ENCODE data around the gene ASCL2. TPM values are rescaled to one million over a fixed set of nuclear protein-coding genes. Genes with fewer than 3 reads are reported as not detected.

The ASCL2 gene
- total RNA-seq, 2 donors from 2014 or later, result 3.0 TPM; not detected in 1

- TF ChIP-seq POLR2A (IDR thresholded peaks at IDR 0.05) (no peak), CTCF (IDR thresholded peaks at IDR 0.05) (no peak)
- no peaks in the 10 kb centered on the region for H3K36me3 ChIP-seq (replicated peaks in 1 of 2; ENCODE audit: insufficient read depth in 1 of 2, low read depth in 2 of 2)
- intact Hi-C loops (cut with DNase I), result no loop called here
- H3K4me1 ChIP-seq, result no peaks in the 10 kb centered on the region
- no peak overlapping the region for H3K4me3 ChIP-seq
- H3K27ac ChIP-seq, result no peak overlapping the region
- peak in 1 of 4 donors; percentile 6 for DNase-seq
- WGBS, 2 donors, result 61 to 67% methylated on average over 6 of the region's 6 CpGs
- ATAC-seq, result no peak
- no peaks in the 10 kb centered on the region for H3K27me3 ChIP-seq
- no peaks in the 10 kb centered on the region for H3K9me3 ChIP-seq
Observed at GRCh38 chr11:2277008-2277346, 6.6 kb upstream of the ASCL2 start.

- intact Hi-C loops (cut with DNase I), result no loop called here
- WGBS, 2 donors, result 88 to 89% methylated on average over 14 of the region's 14 CpGs
- Histone ChIP-seq H3K36me3 (replicated peaks in 1 of 2; ENCODE audit: insufficient read depth in 1 of 2, low read depth in 2 of 2) (no peaks in the 10 kb centered on the region), H3K4me1 (no peaks in the 10 kb centered on the region), H3K27me3 (no peaks in the 10 kb centered on the region), H3K9me3 (no peaks in the 10 kb centered on the region), H3K27ac (no peak overlapping the region), H3K4me3 (no peak overlapping the region)
- no peak for TF ChIP-seq POLR2A (IDR thresholded peaks at IDR 0.05)
- ATAC-seq (no peak), DNase-seq (no peak)
Observed at GRCh38 chr11:2276280-2277007, 6.1 kb upstream of the ASCL2 start.

- DNase-seq, result no peak
- intact Hi-C loops (cut with DNase I), result no loop called here
- Histone ChIP-seq H3K27ac (no peak overlapping the region), H3K4me1 (peaks cover 6% of the 10 kb centered on the region), H3K27me3 (peaks cover 0 to 7% of the 10 kb centered on the region in 2 donors), H3K9me3 (no peaks in the 10 kb centered on the region), H3K36me3 (replicated peaks in 1 of 2; ENCODE audit: insufficient read depth in 1 of 2, low read depth in 2 of 2) (no peaks in the 10 kb centered on the region), H3K4me3 (no peak overlapping the region)
- WGBS, 2 donors, result 86% methylated on average over 23 to 29 of the region's 30 CpGs
- TF ChIP-seq POLR2A (IDR thresholded peaks at IDR 0.05), result no peak
- no peak for ATAC-seq
Observed at GRCh38 chr11:2275334-2276279, 5.2 kb upstream of the ASCL2 start.

GRCh38 chr11:2273771-2274170 is 3.4 kb upstream of the ASCL2 start:
- intact Hi-C loops (cut with DNase I), result no loop called here
- no peak for TF ChIP-seq CTCF (IDR thresholded peaks at IDR 0.05)
- no peak for TF ChIP-seq POLR2A (IDR thresholded peaks at IDR 0.05)
- Histone ChIP-seq H3K36me3 (replicated peaks in 1 of 2; ENCODE audit: insufficient read depth in 1 of 2, low read depth in 2 of 2) (no peaks in the 10 kb centered on the region), H3K4me3 (no peak overlapping the region), H3K9me3 (no peaks in the 10 kb centered on the region), H3K27me3 (peaks cover 0 to 10% of the 10 kb centered on the region in 2 donors), H3K4me1 (peaks cover 25% of the 10 kb centered on the region), H3K27ac (no peak overlapping the region)
- WGBS, 2 donors, result 50 to 57% methylated on average over 12 of the region's 12 CpGs
- ATAC-seq (peak; percentile 16), DNase-seq (peak in 3 of 4 donors; percentile 36 to 43 (median 38))

GRCh38 chr11:2273311-2273710 is 2.9 kb upstream of the ASCL2 start:
- peak overlapping the region in 1 of 4 donors; percentile 35 for H3K27ac ChIP-seq
- H3K4me3 ChIP-seq, result no peak overlapping the region
- peaks cover 29% of the 10 kb centered on the region for H3K4me1 ChIP-seq
- intact Hi-C loops (cut with DNase I), result no loop called here
- H3K36me3 ChIP-seq (replicated peaks in 1 of 2; ENCODE audit: insufficient read depth in 1 of 2, low read depth in 2 of 2), result no peaks in the 10 kb centered on the region
- no peaks in the 10 kb centered on the region for H3K9me3 ChIP-seq
- DNase-seq (no peak), ATAC-seq (no peak)
- TF ChIP-seq POLR2A (IDR thresholded peaks at IDR 0.05) (no peak), CTCF (IDR thresholded peaks at IDR 0.05) (no peak)
- whole genome bisulfite sequencing, 2 donors, result 79 to 82% methylated on average over 15 of the region's 15 CpGs
- H3K27me3 ChIP-seq, result peaks cover 0 to 10% of the 10 kb centered on the region in 2 donors
